Neuronal stem cell (in vitro differentiated cells): ENCODE results near the gene ELAVL1.

Experiments
- DNase-seq: peaks from one replicate; pipeline ENCODE4 v3.0.0-alpha.2; 2013; ENCODE audit warnings: low spot score
- H2AFZ ChIP-seq: one replicate; pipeline ENCODE4 v1.6.1; 2013; ENCODE audit warnings: mild to moderate bottlenecking, low read length, inconsistent platforms
- H2AK5ac ChIP-seq: 2 replicates; pipeline ENCODE4 v1.6.1; 2013; ENCODE audit warnings: low read depth, mild to moderate bottlenecking, inconsistent platforms, low read length, moderate library complexity, mixed read lengths
- H2BK120ac ChIP-seq: 2 replicates; pipeline ENCODE4 v1.6.1; 2013; ENCODE audit warnings: low read depth, mild to moderate bottlenecking, inconsistent platforms, low read length, moderate library complexity, mixed read lengths
- H2BK12ac ChIP-seq: one replicate; pipeline ENCODE4 v1.6.1; 2013; ENCODE audit warnings: low read length, inconsistent platforms
- H2BK15ac ChIP-seq: 2 replicates; pipeline ENCODE4 v1.6.1; 2013; ENCODE audit warnings: mild to moderate bottlenecking, low read length, inconsistent platforms, mixed read lengths
- H2BK5ac ChIP-seq: one replicate; pipeline ENCODE4 v1.6.1; 2013; ENCODE audit warnings: inconsistent platforms, mild to moderate bottlenecking, low read length, moderate library complexity
- H3K14ac ChIP-seq: one replicate; pipeline ENCODE4 v1.6.1; 2013; ENCODE audit warnings: low read length, inconsistent platforms
- H3K18ac ChIP-seq: 2 replicates; pipeline ENCODE4 v1.6.1; 2013; ENCODE audit warnings: low read length, inconsistent platforms
- H3K23ac ChIP-seq: 2 replicates; pipeline ENCODE4 v1.6.1; 2013; ENCODE audit warnings: low read depth, mild to moderate bottlenecking, mixed read lengths, low read length, inconsistent platforms; ENCODE audit not compliant: poor library complexity
- H3K27ac ChIP-seq: replicated peaks from 3 replicates; pipeline ENCODE4 v1.5.1; 2013; ENCODE audit warnings: low read length, inconsistent platforms
- H3K27me3 ChIP-seq, 3 experiments: 2 replicates each; pipeline ENCODE4 v1.6.1; 2013; ENCODE audit warnings: low read length in 3 of 3, mild to moderate bottlenecking in 2 of 3, inconsistent platforms in 1 of 3, low read depth in 1 of 3, mixed read lengths in 1 of 3, moderate library complexity in 1 of 3; ENCODE audit not compliant: control insufficient read depth in 3 of 3, insufficient read depth in 3 of 3
- H3K36me3 ChIP-seq, 2 donors: replicated peaks in 1 of 2; 2 replicates each; pipeline ENCODE4 v1.6.1; 2013; ENCODE audit warnings: low read length in 2 of 2; ENCODE audit not compliant: control insufficient read depth in 2 of 2, insufficient read depth in 2 of 2
- H3K4ac ChIP-seq: 2 replicates; pipeline ENCODE4 v1.6.1; 2013; ENCODE audit warnings: inconsistent platforms, mild to moderate bottlenecking, low read length, moderate library complexity
- H3K4me1 ChIP-seq, 2 donors: 1 replicate in 1 of 2; 2 replicates in 1 of 2; pipeline ENCODE4 v1.6.1; 2013; ENCODE audit warnings: low read length in 2 of 2, low read depth in 1 of 2; ENCODE audit not compliant: control insufficient read depth in 2 of 2, insufficient read depth in 1 of 2
- H3K4me2 ChIP-seq: one replicate; pipeline ENCODE4 v1.6.1; 2013; ENCODE audit warnings: mild to moderate bottlenecking, low read length, inconsistent platforms; ENCODE audit not compliant: insufficient read depth, poor library complexity, severe bottlenecking
- H3K4me3 ChIP-seq, 2 donors: 2 replicates each; pipeline ENCODE4 v1.5.1; 2013; ENCODE audit warnings: low read length in 2 of 2, mild to moderate bottlenecking in 2 of 2, inconsistent platforms in 1 of 2, moderate library complexity in 1 of 2
- H3K79me1 ChIP-seq: one replicate; pipeline ENCODE4 v1.6.1; 2013; ENCODE audit warnings: low read depth, mild to moderate bottlenecking, inconsistent platforms, low read length, moderate library complexity
- H3K9ac ChIP-seq: one replicate; pipeline ENCODE4 v1.6.1; 2013; ENCODE audit warnings: mild to moderate bottlenecking, low read depth, low read length, inconsistent platforms; ENCODE audit not compliant: poor library complexity
- H3K9me3 ChIP-seq, 2 donors: replicated peaks in 1 of 2; 2 replicates each; pipeline versions ENCODE3 to v1.6.1; 2013; ENCODE audit warnings: low read length in 2 of 2, mild to moderate bottlenecking in 2 of 2, inconsistent platforms in 1 of 2, low read depth in 1 of 2, mixed read lengths in 1 of 2, moderate library complexity in 1 of 2; ENCODE audit not compliant: control insufficient read depth in 2 of 2, insufficient read depth in 1 of 2
- H4K8ac ChIP-seq: one replicate; pipeline ENCODE4 v1.6.1; 2013; ENCODE audit warnings: low read depth, mild to moderate bottlenecking, inconsistent platforms, low read length, moderate library complexity
- H4K91ac ChIP-seq: one replicate; pipeline ENCODE4 v1.6.1; 2013; ENCODE audit warnings: low read length, low read depth, mild to moderate bottlenecking, inconsistent platforms; ENCODE audit not compliant: poor library complexity
- WGBS, 2 donors: extraction: QIAGEN DNeasy Blood & Tissue Kit; methylation state at CpG; one replicate each; pipeline ENCODE4 v1.1.7; 2013; ENCODE audit warnings: missing lambda C conversion rate in 2 of 2, mixed read lengths in 1 of 2; ENCODE audit not compliant: insufficient read length in 2 of 2, insufficient replicate concordance in 1 of 2; ENCODE audit errors: extremely low coverage in 2 of 2; 5-methylcytosine and 5-hydroxymethylcytosine counted together

The ELAVL1 gene

GRCh38 chr19:7953576-7953975, 51.9 kb downstream of the ELAVL1 start:
- DNase-seq, result no peak
- no peak overlapping the region for H4K8ac ChIP-seq

GRCh38 chr19:7953060-7953459, 52.4 kb downstream of the ELAVL1 start:
- H3K27me3 ChIP-seq, result no peaks in the 10 kb centered on the region
- no peak overlapping the region for H3K4me3 ChIP-seq
- H2BK15ac ChIP-seq, result no peak overlapping the region
- peaks cover 1 to 17% of the 10 kb centered on the region in 2 donors for H3K36me3 ChIP-seq
- peaks cover 0 to 2% of the 10 kb centered on the region in 2 donors for H3K4me1 ChIP-seq
- no peak for DNase-seq
- H2BK120ac ChIP-seq, result no peak overlapping the region
- H2AFZ ChIP-seq, result no peak overlapping the region
- H3K9me3 ChIP-seq, result no peaks in the 10 kb centered on the region
- H2BK5ac ChIP-seq, result no peak overlapping the region
- no peak overlapping the region for H2BK12ac ChIP-seq
- H3K23ac ChIP-seq, result no peak overlapping the region
- H2AK5ac ChIP-seq, result peak overlapping the region; percentile 35
- H3K14ac ChIP-seq, result no peak overlapping the region
- H3K27ac ChIP-seq, result no peak overlapping the region
- WGBS, 2 donors, result no CpG with 5 or more reads among the region's 3 CpGs
- no peak overlapping the region for H3K4me2 ChIP-seq
- no peak overlapping the region for H3K4ac ChIP-seq
- peak overlapping the region; percentile 2 for H3K18ac ChIP-seq
- H4K8ac ChIP-seq, result no peak overlapping the region
- H3K9ac ChIP-seq, result no peak overlapping the region
- no peaks in the 10 kb centered on the region for H3K79me1 ChIP-seq
- no peak overlapping the region for H4K91ac ChIP-seq

More at GRCh38 chr19:7953576-7953975, 51.9 kb downstream of the ELAVL1 start:
- Histone ChIP-seq H3K23ac (no peak overlapping the region), H3K79me1 (no peaks in the 10 kb centered on the region), H4K91ac (no peak overlapping the region), H3K4ac (no peak overlapping the region), H3K36me3 (peaks cover 4 to 20% of the 10 kb centered on the region in 2 donors), H2BK15ac (no peak overlapping the region), H2AFZ (no peak overlapping the region), H2BK12ac (no peak overlapping the region), H3K27ac (no peak overlapping the region), H2AK5ac (no peak overlapping the region), H3K4me2 (no peak overlapping the region), H3K4me1 (peaks cover 0 to 2% of the 10 kb centered on the region in 2 donors), H3K9ac (no peak overlapping the region), H3K4me3 (no peak overlapping the region), H2BK120ac (no peak overlapping the region), H3K18ac (no peak overlapping the region), H3K27me3 (no peaks in the 10 kb centered on the region), H3K14ac (no peak overlapping the region), H2BK5ac (no peak overlapping the region), H3K9me3 (no peaks in the 10 kb centered on the region)
- no CpG with 5 or more reads among the region's 7 CpGs for WGBS, 2 donors

- no peak overlapping the region for H2BK12ac ChIP-seq
- H2BK5ac ChIP-seq, result no peak overlapping the region
- H3K79me1 ChIP-seq, result no peaks in the 10 kb centered on the region
- H3K14ac ChIP-seq, result no peak overlapping the region
- H2AK5ac ChIP-seq, result no peak overlapping the region
- H2AFZ ChIP-seq, result no peak overlapping the region
- H3K23ac ChIP-seq, result no peak overlapping the region
- no peak overlapping the region for H3K27ac ChIP-seq
- H3K4me1 ChIP-seq, result peaks cover 0 to 2% of the 10 kb centered on the region in 2 donors
- no peak for DNase-seq
- no peaks in the 10 kb centered on the region for H3K9me3 ChIP-seq
- H3K18ac ChIP-seq, result no peak overlapping the region
- H2BK120ac ChIP-seq, result no peak overlapping the region
- H4K8ac ChIP-seq, result no peak overlapping the region
- peaks cover 0 to 5% of the 10 kb centered on the region in 2 donors for H3K36me3 ChIP-seq
- H3K4ac ChIP-seq, result no peak overlapping the region
- no peak overlapping the region for H3K4me2 ChIP-seq
- no peak overlapping the region for H3K4me3 ChIP-seq
- no peak overlapping the region for H4K91ac ChIP-seq
- H3K9ac ChIP-seq, result no peak overlapping the region
- H2BK15ac ChIP-seq, result no peak overlapping the region
- H3K27me3 ChIP-seq, result no peaks in the 10 kb centered on the region
- WGBS, 2 donors, result no CpG with 5 or more reads among the region's 4 CpGs
Observed at GRCh38 chr19:7947939-7948338, 57.5 kb downstream of the ELAVL1 start.

- Histone ChIP-seq H4K91ac (no peak overlapping the region), H3K79me1 (peaks cover 7% of the 10 kb centered on the region)
Observed at GRCh38 chr19:7944177-7944761, 61.2 kb downstream of the ELAVL1 start.

More at GRCh38 chr19:7944177-7944761, 61.2 kb downstream of the ELAVL1 start:
- Histone ChIP-seq H2BK15ac (peak overlapping the region; percentile 21), H3K27ac (peak overlapping the region; percentile 18), H3K4ac (no peak overlapping the region), H3K9me3 (no peaks in the 10 kb centered on the region), H4K8ac (no peak overlapping the region), H2AK5ac (no peak overlapping the region), H2BK5ac (no peak overlapping the region), H3K4me1 (peaks cover 0 to 3% of the 10 kb centered on the region in 2 donors), H3K9ac (peak overlapping the region; percentile 27), H3K14ac (no peak overlapping the region), H3K36me3 (peaks cover 15 to 34% of the 10 kb centered on the region in 2 donors), H3K4me3 (peak overlapping the region; percentile 84 to 92), H2BK120ac (peak overlapping the region; percentile 29), H2AFZ (peak overlapping the region; percentile 93), H3K4me2 (peak overlapping the region; percentile 72), H3K23ac (no peak overlapping the region), H3K18ac (no peak overlapping the region), H3K27me3 (no peaks in the 10 kb centered on the region), H2BK12ac (no peak overlapping the region)
- no CpG with 5 or more reads among the region's 18 CpGs for WGBS, 2 donors
- DNase-seq, result peak; percentile 89
